ENCODE results near the gene SLAMF7.

GRCh38 chr1:160773093-160773492, 34.0 kb downstream of the SLAMF7 start:
- TF ChIP-seq CTCF (conservative IDR thresholded peaks at IDR 0.05 in 1 of 2, IDR thresholded peaks at IDR 0.05 in 1 of 2; ENCODE audit: extremely low read depth in 1 of 2, insufficient read depth in 1 of 2, low read depth in 1 of 2, low read length in 2 of 2) = no peak
- no peak for TF ChIP-seq EZH2 (IDR thresholded peaks at IDR 0.05; ENCODE audit: borderline replicate concordance, low read length)
